Vagina (tissue), 2 donors: ENCODE measurements around the gene GPR62.
A peak's percentile ranks its signal among the peaks of the same experiment; 100 is the strongest.

Experiments
- CTCF ChIP-seq, 3 experiments: fragments of 450-650 bp in 2 of 3; fragments of 200-600 bp in 1 of 3; sonication (generic) in 1 of 3; IDR thresholded peaks; one replicate each; pipeline ENCODE4 v1.5.1; 2017 to 2019; ENCODE audit warnings: antibody characterized with exemption in 3 of 3, mild to moderate bottlenecking in 2 of 3, moderate library complexity in 2 of 3
- POLR2A ChIP-seq, 2 donors: fragments of 450-650 bp; IDR thresholded peaks; one replicate each; pipeline ENCODE4 v1.6.1; 2017; ENCODE audit warnings: antibody characterized with exemption in 2 of 2, mild to moderate bottlenecking in 2 of 2, moderate library complexity in 2 of 2

- TF ChIP-seq CTCF (IDR thresholded peaks at IDR 0.05) = peak; percentile 9 to 51 (median 32)
- no peak for TF ChIP-seq POLR2A (IDR thresholded peaks at IDR 0.05)
Observed at GRCh38 chr3:52004163-52004787, 49.1 kb downstream of the GPR62 start.
